ES-I3 (cell line): ENCODE results near the gene SCPEP1.

Experiments used
- H3K36me3 ChIP-seq: 2 replicates; pipeline ENCODE4 v1.6.1; 2013; ENCODE audit warnings: mild to moderate bottlenecking, low read length, control low read depth, moderate library complexity; ENCODE audit not compliant: insufficient read depth
- H3K4me1 ChIP-seq: 2 replicates; pipeline ENCODE4 v1.6.1; 2013; ENCODE audit warnings: mild to moderate bottlenecking, control low read depth, low read length; ENCODE audit not compliant: insufficient read depth
- H3K9ac ChIP-seq: 2 replicates; pipeline ENCODE4 v1.6.1; 2013; ENCODE audit warnings: low read depth, mild to moderate bottlenecking, low read length, moderate library complexity
- H3K9me3 ChIP-seq: 2 replicates; pipeline ENCODE4 v1.6.1; 2013; ENCODE audit warnings: mild to moderate bottlenecking, low read length, moderate library complexity; ENCODE audit not compliant: control insufficient read depth, insufficient read depth

SCPEP1 gene

DNA sequence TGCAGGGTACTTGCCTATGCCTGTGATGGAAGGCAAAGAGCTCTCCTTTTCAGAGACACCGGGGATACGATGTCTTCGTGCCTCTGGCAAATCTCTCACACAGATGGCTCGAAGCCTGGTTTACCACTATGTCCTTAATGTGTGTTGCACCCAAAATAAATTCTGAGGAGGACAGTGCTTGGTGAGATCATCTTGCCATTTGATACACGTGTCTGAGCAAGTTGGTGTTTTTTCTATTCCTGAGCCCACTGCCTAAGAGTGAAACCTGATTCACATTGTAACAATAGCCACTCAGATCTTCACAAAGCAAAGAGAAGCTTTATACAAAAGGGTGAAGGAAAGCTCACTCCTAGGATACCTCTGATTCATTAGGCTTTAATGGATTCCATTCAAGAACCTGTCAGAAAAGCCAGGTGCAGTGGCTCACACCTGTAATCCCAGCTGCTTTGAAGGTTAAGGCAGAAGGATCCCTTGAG lies 74.0 kb downstream of the SCPEP1 start:
- Histone ChIP-seq H3K4me1 (peaks cover 11% of the 10 kb centered on the region), H3K9me3 (no peaks in the 10 kb centered on the region), H3K36me3 (no peaks in the 10 kb centered on the region), H3K9ac (no peak overlapping the region)
